GM19035 (cell line): ENCODE measurements around the gene DQX1.

Source experiments
- ATAC-seq: cut with Tn5 transposase; IDR thresholded peaks from one replicate; pipeline ENCODE4 v1.9.1; 2021; ENCODE audit not compliant: unreplicated experiment

DQX1 gene

GRCh38 chr2:74533464-74533863 is 7.4 kb upstream of the DQX1 start:
- ATAC-seq = no peak

- ATAC-seq = no peak
Measured at GRCh38 chr2:74532222-74532621, 6.2 kb upstream of the DQX1 start.

GRCh38 chr2:74531666-74532065 is 5.6 kb upstream of the DQX1 start:
- ATAC-seq = no peak

GRCh38 chr2:74530239-74531187 is 4.5 kb upstream of the DQX1 start:
- ATAC-seq = peak; percentile 29

- ATAC-seq = peak; percentile 81
Measured at GRCh38 chr2:74529357-74530238, 3.6 kb upstream of the DQX1 start, which contains the start of the genes AUP1 and HTRA2. Gene AUP1, minus strand, starts transcription at chr2:74529706. Its CDS starts 77 bp downstream, at chr2:74529629. Gene HTRA2, plus strand, starts transcription at chr2:74529933. Its CDS starts 74 bp downstream, at chr2:74530007.

GRCh38 chr2:74528600-74529356 is 2.7 kb upstream of the DQX1 start:
- ATAC-seq = peak; percentile 4

GRCh38 chr2:74527741-74528140 is 1.7 kb upstream of the DQX1 start:
- no peak for ATAC-seq

GRCh38 chr2:74526649-74527230 is 709 bp upstream of the DQX1 start:
- no peak for ATAC-seq

- no peak for ATAC-seq
Measured at GRCh38 chr2:74524955-74525716, 895 bp downstream of the DQX1 start.

- no peak for ATAC-seq
Measured at GRCh38 chr2:74524005-74524404, 2.0 kb downstream of the DQX1 start.

GRCh38 chr2:74522516-74522915 is 3.5 kb downstream of the DQX1 start:
- no peak for ATAC-seq

- ATAC-seq = no peak
Measured at GRCh38 chr2:74516650-74517049, 9.4 kb downstream of the DQX1 start.

GRCh38 chr2:74515981-74516633 is 9.9 kb downstream of the DQX1 start:
- ATAC-seq = no peak

GRCh38 chr2:74515271-74515980 is 10.6 kb downstream of the DQX1 start:
- ATAC-seq = no peak

- ATAC-seq = no peak
Measured at GRCh38 chr2:74514368-74515270, 11.4 kb downstream of the DQX1 start, which contains the start of gene TLX2. Gene TLX2, plus strand, starts transcription at chr2:74514450. Its CDS starts 357 bp downstream, at chr2:74514807.

- ATAC-seq = no peak
Measured at GRCh38 chr2:74513605-74514367, 12.2 kb downstream of the DQX1 start.
